HEK293 (cell line): ENCODE results near the gene SGMS1.

Experiments used
- CTCF ChIA-PET: fragments of 350-600 bp; formaldehyde crosslinking; extraction: SDS; loops from one replicate; lab custom pipeline; 2021; ENCODE audit warnings: antibody characterized with exemption; lab: Yijun Ruan, JAX
- POLR2A ChIA-PET: fragments of 300-600 bp; formaldehyde crosslinking; extraction: SDS; loops from one replicate; lab custom pipeline; 2020; ENCODE audit warnings: antibody characterized with exemption, inconsistent platforms; lab: Yijun Ruan, JAX
- H3K27ac ChIP-seq: fragments of 200-500 bp; sonication (Bioruptor generic); 2 replicates; pipeline ENCODE4 v1.5.1; 2014; ENCODE audit warnings: low read depth, low read length, control low read depth, inconsistent platforms; ENCODE audit errors: extremely low read depth
- H3K36me3 ChIP-seq, 2 experiments: fragments of 200-500 bp in 1 of 2; sonication (Bioruptor generic) in 1 of 2; 1 replicate in 1 of 2; 2 replicates in 1 of 2; pipeline ENCODE4 v1.5.1; 2014 to 2017; ENCODE audit warnings: inconsistent platforms in 2 of 2, low read length in 2 of 2; ENCODE audit not compliant: control insufficient read depth in 2 of 2, insufficient read depth in 1 of 2
- H3K4me1 ChIP-seq: fragments of 200-500 bp; sonication (Bioruptor generic); 2 replicates; pipeline ENCODE4 v1.5.1; 2014; ENCODE audit warnings: mild to moderate bottlenecking, low read length, inconsistent platforms; ENCODE audit not compliant: control insufficient read depth, insufficient read depth
- H3K4me3 ChIP-seq: 2 replicates; pipeline ENCODE4 v1.5.1; 2011; ENCODE audit warnings: low read depth, mild to moderate bottlenecking, control low read depth, low read length, moderate library complexity
- H3K9me3 ChIP-seq: fragments of 200-500 bp; sonication (Bioruptor generic); 2 replicates; pipeline ENCODE4 v1.5.1; 2014; ENCODE audit warnings: low read depth, low read length, inconsistent platforms; ENCODE audit not compliant: control insufficient read depth, insufficient read depth
- PRDM1 ChIP-seq: fragments of 450-650 bp; formaldehyde crosslinking; IDR thresholded peaks from 2 replicates; pipeline ENCODE4; 2016; ENCODE audit warnings: missing biosample characterization, missing genetic modification characterization
- PRDM6 ChIP-seq: fragments of 450-650 bp; formaldehyde crosslinking; IDR thresholded peaks from 2 replicates; pipeline ENCODE4 v1.5.1; 2017; ENCODE audit warnings: missing biosample characterization, missing genetic modification characterization
- SP3 ChIP-seq: fragments of 450-650 bp; formaldehyde crosslinking; IDR thresholded peaks from 2 replicates; pipeline ENCODE4 v1.5.1; 2016; ENCODE audit warnings: missing biosample characterization, missing genetic modification characterization
- ZBTB17 ChIP-seq: fragments of 450-650 bp; formaldehyde crosslinking; IDR thresholded peaks from 2 replicates; pipeline ENCODE4 v1.5.1; 2016; ENCODE audit warnings: missing biosample characterization, missing genetic modification characterization
- ZBTB44 ChIP-seq: fragments of 450-650 bp; IDR thresholded peaks from 2 replicates; pipeline ENCODE4 v1.5.1; 2018; ENCODE audit warnings: missing biosample characterization, mild to moderate bottlenecking, missing genetic modification characterization
- ZNF184 ChIP-seq: fragments of 450-650 bp; IDR thresholded peaks from 2 replicates; pipeline ENCODE4 v1.5.1; 2018; ENCODE audit warnings: missing biosample characterization, mild to moderate bottlenecking, missing genetic modification characterization
- ZNF280C ChIP-seq: fragments of 450-650 bp; formaldehyde crosslinking; IDR thresholded peaks from 2 replicates; pipeline ENCODE4 v1.5.1; 2016; ENCODE audit warnings: missing biosample characterization, missing genetic modification characterization
- ZNF302 ChIP-seq: fragments of 450-650 bp; formaldehyde crosslinking; IDR thresholded peaks from 2 replicates; pipeline ENCODE4 v1.5.1; 2016; ENCODE audit warnings: missing biosample characterization, missing genetic modification characterization, low read depth
- ZNF366 ChIP-seq: fragments of 450-650 bp; formaldehyde crosslinking; conservative IDR thresholded peaks from 2 replicates; pipeline ENCODE4 v1.5.1; 2016; ENCODE audit warnings: missing biosample characterization, missing genetic modification characterization
- ZNF37A ChIP-seq: fragments of 450-650 bp; IDR thresholded peaks from 2 replicates; pipeline ENCODE4 v1.5.1; 2018; ENCODE audit warnings: missing biosample characterization, missing genetic modification characterization
- ZNF48 ChIP-seq: fragments of 450-650 bp; formaldehyde crosslinking; IDR thresholded peaks from 2 replicates; pipeline ENCODE4 v1.5.1; 2016; ENCODE audit warnings: missing biosample characterization, missing genetic modification characterization
- ZNF501 ChIP-seq: fragments of 450-650 bp; formaldehyde crosslinking; IDR thresholded peaks from 2 replicates; pipeline ENCODE4 v1.5.1; 2016; ENCODE audit warnings: missing biosample characterization, missing genetic modification characterization
- ZNF555 ChIP-seq: fragments of 450-650 bp; formaldehyde crosslinking; conservative IDR thresholded peaks from 2 replicates; pipeline ENCODE4 v1.5.1; 2017; ENCODE audit warnings: missing biosample characterization, mild to moderate bottlenecking, missing genetic modification characterization, inconsistent platforms
- ZNF561 ChIP-seq: fragments of 450-650 bp; IDR thresholded peaks from 2 replicates; pipeline ENCODE4 v1.5.1; 2018; ENCODE audit warnings: missing biosample characterization, missing genetic modification characterization, borderline replicate concordance
- ZNF792 ChIP-seq: fragments of 450-650 bp; formaldehyde crosslinking; IDR thresholded peaks from 2 replicates; pipeline ENCODE4 v1.5.1; 2016; ENCODE audit warnings: missing biosample characterization, missing genetic modification characterization
- ZSCAN16 ChIP-seq: fragments of 450-650 bp; formaldehyde crosslinking; IDR thresholded peaks from 2 replicates; pipeline ENCODE4 v1.5.1; 2016; ENCODE audit warnings: missing biosample characterization, missing genetic modification characterization
- ZSCAN23 ChIP-seq: fragments of 450-650 bp; formaldehyde crosslinking; IDR thresholded peaks from 2 replicates; pipeline ENCODE4 v1.5.1; 2016; ENCODE audit warnings: missing biosample characterization, missing genetic modification characterization

SGMS1 gene

GRCh38 chr10:50385624-50386023 is 238.1 kb downstream of the SGMS1 start:
- H3K4me3 ChIP-seq, result no peak overlapping the region
- TF ChIP-seq ZBTB17 (tag by site-specific recombination) (peak; percentile 35), PRDM6 (tag by site-specific recombination) (peak; percentile 33; the same call in 1 of the 2 replicates), ZNF561 (no peak), ZNF48 (tag by site-specific recombination) (no peak), ZNF184 (no peak)
- no peaks in the 10 kb centered on the region; the same call in 1 of the 2 replicates for H3K4me1 ChIP-seq
- CTCF ChIA-PET, result interaction anchor here (0.7 to 1.5 kb wide), 2 partner anchors 17 to 18 kb away, joined by 3 to 8 read pairs; no protein-coding TSS in a partner anchor
- POLR2A ChIA-PET, result no interaction called here
- H3K9me3 ChIP-seq, result no peaks in the 10 kb centered on the region
- no peak overlapping the region for H3K27ac ChIP-seq
- H3K36me3 ChIP-seq, result no peaks in the 10 kb centered on the region

- no peak overlapping the region for H3K27ac ChIP-seq
- H3K4me3 ChIP-seq, result no peak overlapping the region
- no peak for TF ChIP-seq ZNF555 (tag by site-specific recombination)
- no peak for TF ChIP-seq ZNF501 (tag by site-specific recombination)
- no peak for TF ChIP-seq ZSCAN16 (tag by site-specific recombination)
- no peak for TF ChIP-seq SP3
- no peak for TF ChIP-seq ZNF280C (tag by site-specific recombination)
- no peak for TF ChIP-seq ZNF302 (tag by site-specific recombination)
- no peak for TF ChIP-seq ZSCAN23 (tag by site-specific recombination)
- TF ChIP-seq ZNF792 (tag by site-specific recombination), result no peak
- TF ChIP-seq ZNF37A (tag by site-specific recombination), result no peak
- TF ChIP-seq PRDM6 (tag by site-specific recombination), result no peak
- no peaks in the 10 kb centered on the region for H3K36me3 ChIP-seq
- H3K9me3 ChIP-seq, result no peaks in the 10 kb centered on the region
- H3K4me1 ChIP-seq, result no peaks in the 10 kb centered on the region; the same call in 1 of the 2 replicates
- ChIA-PET POLR2A (no interaction called here), CTCF (interaction anchor here (1.5 kb wide), 1 partner anchor 18 kb away, joined by 8 read pairs; no protein-coding TSS in a partner anchor)
These were observed 238.9 kb downstream of the SGMS1 start for GRCh38 chr10:50384898-50385297.

GRCh38 chr10:50384238-50384637 is 239.5 kb downstream of the SGMS1 start:
- H3K27ac ChIP-seq, result no peak overlapping the region
- no peaks in the 10 kb centered on the region; the same call in 1 of the 2 replicates for H3K4me1 ChIP-seq
- TF ChIP-seq ZBTB44 (tag by site-specific recombination) (no peak), ZNF366 (tag by site-specific recombination) (peak; percentile 77), PRDM1 (tag by site-specific recombination) (peak; percentile 92)
- H3K9me3 ChIP-seq, result no peaks in the 10 kb centered on the region
- no peak overlapping the region for H3K4me3 ChIP-seq
- no peaks in the 10 kb centered on the region for H3K36me3 ChIP-seq
- ChIA-PET CTCF (no interaction called here), POLR2A (no interaction called here)
